Measurements from ENCODE around the gene AMY1C. TPM values are rescaled to one million over a fixed set of nuclear protein-coding genes. Genes with fewer than 3 reads are reported as not detected.
"Not testable (repeated sequence)": the region's sequence is repeated elsewhere in the genome, so short reads cannot be mapped to it uniquely, and the experiment has no call there.

AMY1C gene
- total RNA-seq, 1 experiment from 2014 or later: not detected

DNA sequence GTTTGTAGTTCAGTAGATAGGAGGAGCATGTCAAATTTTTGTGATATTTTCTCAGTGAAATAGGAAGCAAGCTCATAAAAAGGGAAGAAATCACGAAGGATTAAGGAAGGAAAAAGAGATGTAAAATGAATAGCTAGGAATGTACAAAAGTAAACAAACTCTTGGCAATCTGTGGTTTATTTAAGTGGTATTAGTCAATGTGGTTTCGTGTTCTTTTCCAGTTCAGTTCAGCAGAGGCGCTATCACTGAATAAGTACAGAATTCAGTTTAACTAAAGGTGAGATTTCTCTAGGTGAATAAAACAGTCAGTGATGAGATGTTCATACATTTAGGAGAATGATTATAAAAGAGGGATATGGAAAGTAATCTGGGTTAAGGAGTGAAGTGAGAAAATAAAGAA is 11.7 kb upstream of the AMY1C start:
- H3K27me3 ChIP-seq (ENCODE audit: insufficient read depth, low read length); DNase-seq; H3K9me3 ChIP-seq (ENCODE audit: control insufficient read depth, low read depth, low read length); H2AK5ac ChIP-seq (ENCODE audit: insufficient read length, low read length); H3K27me3 Mint-ChIP-seq (ENCODE audit: low read depth); H3K4me2 ChIP-seq (ENCODE audit: insufficient read depth, insufficient read length, low read length); H2BK12ac ChIP-seq (ENCODE audit: insufficient read length, low read depth, low read length); H3T11ph ChIP-seq (ENCODE audit: low read length); H4K5ac ChIP-seq (ENCODE audit: insufficient read length, low read depth, low read length); H3K23ac ChIP-seq (ENCODE audit: insufficient read length, low read depth, low read length); H4K20me1 ChIP-seq (ENCODE audit: control insufficient read depth, insufficient read depth, insufficient read length); H3K4me3 Mint-ChIP-seq; H3K79me1 ChIP-seq (ENCODE audit: insufficient read depth, low read depth, low read length, poor library complexity, severe bottlenecking); H4K91ac ChIP-seq (ENCODE audit: insufficient read length, low read depth, low read length); H3K14ac ChIP-seq (ENCODE audit: insufficient read depth, low read length); H3K23me2 ChIP-seq (ENCODE audit: insufficient read length, low read depth, low read length, poor library complexity, severe bottlenecking); H3K56ac ChIP-seq (ENCODE audit: insufficient read length, low read depth, low read length); H2AFZ ChIP-seq (ENCODE audit: low read length); H2BK15ac ChIP-seq (ENCODE audit: low read depth, low read length); H4K8ac ChIP-seq (replicated peaks; ENCODE audit: insufficient read length, low read depth, low read length); H2BK5ac ChIP-seq (ENCODE audit: insufficient read length, low read length); H3K27ac Mint-ChIP-seq; H3K4me1 Mint-ChIP-seq; H3K18ac ChIP-seq (ENCODE audit: insufficient read length, low read depth, low read length); H3K36me3 Mint-ChIP-seq (ENCODE audit: insufficient read depth in 1 of 3, low read depth in 3 of 3); H3K79me2 ChIP-seq (ENCODE audit: insufficient read depth, low read length); H2BK120ac ChIP-seq (ENCODE audit: low read depth, low read length, poor library complexity, severe bottlenecking); H3K9ac ChIP-seq (ENCODE audit: extremely low read depth, insufficient read length, low read length); H3K4ac ChIP-seq (ENCODE audit: low read depth, low read length); H3K9me3 Mint-ChIP-seq; H3K4me1 ChIP-seq (ENCODE audit: insufficient read depth, low read length); H2BK20ac ChIP-seq (ENCODE audit: low read depth, low read length, poor library complexity, severe bottlenecking); H3K27ac ChIP-seq (ENCODE audit: insufficient read length, low read depth, low read length): not testable (repeated sequence)
- WGBS (ENCODE audit: extremely low coverage, insufficient read length, low lambda C conversion rate): no CpG with 5 or more reads among the region's 3 CpGs

DNA sequence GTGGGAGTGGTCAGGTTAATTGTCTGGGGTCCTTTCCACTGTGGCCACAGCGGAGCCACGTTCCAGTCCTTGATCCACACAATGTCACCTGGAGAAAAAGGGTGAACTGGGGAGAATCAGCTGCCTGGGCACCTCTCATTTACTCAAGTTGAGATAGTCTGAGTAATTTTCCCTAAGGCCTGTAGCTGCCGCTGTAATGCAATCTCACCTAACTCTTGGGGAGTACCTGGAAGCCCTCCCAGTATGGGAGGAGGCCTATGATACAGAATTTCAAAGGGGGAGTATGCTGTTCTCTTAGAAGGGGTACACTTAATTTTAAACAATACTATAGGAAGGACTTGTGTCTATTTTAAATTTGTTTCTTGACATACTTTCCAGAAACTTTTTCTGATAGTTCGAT is 5.2 kb upstream of the AMY1C start:
- H2BK120ac ChIP-seq (ENCODE audit: low read depth, low read length, poor library complexity, severe bottlenecking); DNase-seq; H3K4ac ChIP-seq (ENCODE audit: low read depth, low read length); H3T11ph ChIP-seq (ENCODE audit: low read length); H3K27me3 Mint-ChIP-seq (ENCODE audit: low read depth); H3K27me3 ChIP-seq (ENCODE audit: insufficient read depth, low read length); H3K4me2 ChIP-seq (ENCODE audit: insufficient read depth, insufficient read length, low read length); H3K14ac ChIP-seq (ENCODE audit: insufficient read depth, low read length); H2AK5ac ChIP-seq (ENCODE audit: insufficient read length, low read length); H3K56ac ChIP-seq (ENCODE audit: insufficient read length, low read depth, low read length); H3K4me3 Mint-ChIP-seq; H4K5ac ChIP-seq (ENCODE audit: insufficient read length, low read depth, low read length); H3K23ac ChIP-seq (ENCODE audit: insufficient read length, low read depth, low read length); H4K8ac ChIP-seq (replicated peaks; ENCODE audit: insufficient read length, low read depth, low read length); H4K91ac ChIP-seq (ENCODE audit: insufficient read length, low read depth, low read length); H3K27ac ChIP-seq (ENCODE audit: insufficient read length, low read depth, low read length); H3K79me2 ChIP-seq (ENCODE audit: insufficient read depth, low read length); H2BK5ac ChIP-seq (ENCODE audit: insufficient read length, low read length); H2AFZ ChIP-seq (ENCODE audit: low read length); H3K9me3 ChIP-seq (ENCODE audit: control insufficient read depth, low read depth, low read length); H3K18ac ChIP-seq (ENCODE audit: insufficient read length, low read depth, low read length); H3K4me1 ChIP-seq (ENCODE audit: insufficient read depth, low read length); H2BK12ac ChIP-seq (ENCODE audit: insufficient read length, low read depth, low read length); H3K79me1 ChIP-seq (ENCODE audit: insufficient read depth, low read depth, low read length, poor library complexity, severe bottlenecking); H3K4me1 Mint-ChIP-seq; H3K27ac Mint-ChIP-seq; H3K23me2 ChIP-seq (ENCODE audit: insufficient read length, low read depth, low read length, poor library complexity, severe bottlenecking); H3K36me3 Mint-ChIP-seq (ENCODE audit: insufficient read depth in 1 of 3, low read depth in 3 of 3); H2BK20ac ChIP-seq (ENCODE audit: low read depth, low read length, poor library complexity, severe bottlenecking); H3K9me3 Mint-ChIP-seq; H2BK15ac ChIP-seq (ENCODE audit: low read depth, low read length); H4K20me1 ChIP-seq (ENCODE audit: control insufficient read depth, insufficient read depth, insufficient read length); H3K9ac ChIP-seq (ENCODE audit: extremely low read depth, insufficient read length, low read length): not testable (repeated sequence)
- no CpG with 5 or more reads among the region's 4 CpGs for WGBS (ENCODE audit: extremely low coverage, insufficient read length, low lambda C conversion rate)

All from H9 (cell line).